ENCODE results near the gene HEXA. TPM values are rescaled to one million over a fixed set of nuclear protein-coding genes. Genes with fewer than 3 reads are reported as not detected.

HEXA gene
- polyA plus RNA-seq, 1 donor from 2014 or later: 105 TPM

- Histone ChIP-seq H3K4me2 (ENCODE audit: low read length) (peak overlapping the region; percentile 82), H3K79me2 (replicated peaks; ENCODE audit: insufficient read depth, low read length) (peaks cover 31% of the 10 kb centered on the region), H3F3A (ENCODE audit: insufficient read depth, low read length, poor library complexity, severe bottlenecking) (no peaks in the 10 kb centered on the region), H3K27me3 (ENCODE audit: insufficient read depth, low read depth, low read length) (no peaks in the 10 kb centered on the region), H3K9me2 (ENCODE audit: insufficient read depth, low read length) (no peaks in the 10 kb centered on the region), H4K20me1 (ENCODE audit: insufficient read depth) (no peaks in the 10 kb centered on the region), H3K9me3 (ENCODE audit: low read length) (no peaks in the 10 kb centered on the region), H2AFZ (ENCODE audit: low read depth, low read length) (peak overlapping the region; percentile 69), H3K36me3 (ENCODE audit: insufficient read depth, low read length) (no peaks in the 10 kb centered on the region), H3K4me3 (ENCODE audit: low read length) (peak overlapping the region; percentile 84), H3K27ac (ENCODE audit: low read length) (peak overlapping the region; percentile 68), H3K9ac (ENCODE audit: low read length) (peak overlapping the region; percentile 85)
- no peak for TF ChIP-seq REST (IDR thresholded peaks at IDR 0.05; ENCODE audit: borderline replicate concordance)
- TF ChIP-seq POLR2AphosphoS5 (IDR thresholded peaks at IDR 0.05): no peak
- TF ChIP-seq, protein P1, sequence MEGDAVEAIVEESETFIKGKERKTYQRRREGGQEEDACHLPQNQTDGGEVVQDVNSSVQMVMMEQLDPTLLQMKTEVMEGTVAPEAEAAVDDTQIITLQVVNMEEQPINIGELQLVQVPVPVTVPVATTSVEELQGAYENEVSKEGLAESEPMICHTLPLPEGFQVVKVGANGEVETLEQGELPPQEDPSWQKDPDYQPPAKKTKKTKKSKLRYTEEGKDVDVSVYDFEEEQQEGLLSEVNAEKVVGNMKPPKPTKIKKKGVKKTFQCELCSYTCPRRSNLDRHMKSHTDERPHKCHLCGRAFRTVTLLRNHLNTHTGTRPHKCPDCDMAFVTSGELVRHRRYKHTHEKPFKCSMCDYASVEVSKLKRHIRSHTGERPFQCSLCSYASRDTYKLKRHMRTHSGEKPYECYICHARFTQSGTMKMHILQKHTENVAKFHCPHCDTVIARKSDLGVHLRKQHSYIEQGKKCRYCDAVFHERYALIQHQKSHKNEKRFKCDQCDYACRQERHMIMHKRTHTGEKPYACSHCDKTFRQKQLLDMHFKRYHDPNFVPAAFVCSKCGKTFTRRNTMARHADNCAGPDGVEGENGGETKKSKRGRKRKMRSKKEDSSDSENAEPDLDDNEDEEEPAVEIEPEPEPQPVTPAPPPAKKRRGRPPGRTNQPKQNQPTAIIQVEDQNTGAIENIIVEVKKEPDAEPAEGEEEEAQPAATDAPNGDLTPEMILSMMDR (IDR thresholded peaks at IDR 0.05; ENCODE audit: poor library complexity, severe bottlenecking): no peak
- no peak for TF ChIP-seq SMC3 (conservative IDR thresholded peaks at IDR 0.05; ENCODE audit: poor library complexity)
- no peak for TF ChIP-seq MXI1 (conservative IDR thresholded peaks at IDR 0.05; ENCODE audit: poor library complexity, severe bottlenecking)
- no peak for TF ChIP-seq EP300 (conservative IDR thresholded peaks at IDR 0.05; ENCODE audit: poor library complexity, severe bottlenecking)
- TF ChIP-seq TAF1 (IDR thresholded peaks at IDR 0.05; ENCODE audit: low read depth): no peak
- TF ChIP-seq EZH2 (IDR thresholded peaks at IDR 0.05; ENCODE audit: borderline replicate concordance, insufficient read depth, low read length, poor library complexity, severe bottlenecking): no peak
- no peak for TF ChIP-seq RAD21 (conservative IDR thresholded peaks at IDR 0.05)
Measured at GRCh38 chr15:72375501-72375845, 341 bp downstream of the HEXA start.

GRCh38 chr15:72372361-72372760, 3.5 kb downstream of the HEXA start:
- no peak overlapping the region for H3K4me3 ChIP-seq (ENCODE audit: low read length)
- H3K36me3 ChIP-seq (ENCODE audit: insufficient read depth, low read length): no peaks in the 10 kb centered on the region
- no peak overlapping the region for H3K27ac ChIP-seq (ENCODE audit: low read length)
- TF ChIP-seq EZH2 (IDR thresholded peaks at IDR 0.05; ENCODE audit: borderline replicate concordance, insufficient read depth, low read length, poor library complexity, severe bottlenecking) (no peak), MXI1 (conservative IDR thresholded peaks at IDR 0.05; ENCODE audit: poor library complexity, severe bottlenecking) (no peak), SMC3 (conservative IDR thresholded peaks at IDR 0.05; ENCODE audit: poor library complexity) (no peak), EP300 (conservative IDR thresholded peaks at IDR 0.05; ENCODE audit: poor library complexity, severe bottlenecking) (no peak), POLR2AphosphoS5 (IDR thresholded peaks at IDR 0.05) (no peak), TAF1 (IDR thresholded peaks at IDR 0.05; ENCODE audit: low read depth) (no peak), RAD21 (conservative IDR thresholded peaks at IDR 0.05) (no peak), REST (IDR thresholded peaks at IDR 0.05; ENCODE audit: borderline replicate concordance) (no peak)
- no peaks in the 10 kb centered on the region for H3F3A ChIP-seq (ENCODE audit: insufficient read depth, low read length, poor library complexity, severe bottlenecking)
- no peak overlapping the region for H3K9ac ChIP-seq (ENCODE audit: low read length)
- H3K9me3 ChIP-seq (ENCODE audit: low read length): no peaks in the 10 kb centered on the region
- no peak overlapping the region for H2AFZ ChIP-seq (ENCODE audit: low read depth, low read length)
- H4K20me1 ChIP-seq (ENCODE audit: insufficient read depth): no peaks in the 10 kb centered on the region
- no peaks in the 10 kb centered on the region for H3K9me2 ChIP-seq (ENCODE audit: insufficient read depth, low read length)
- H3K79me2 ChIP-seq (replicated peaks; ENCODE audit: insufficient read depth, low read length): peaks cover 37% of the 10 kb centered on the region
- no peak overlapping the region for H3K4me2 ChIP-seq (ENCODE audit: low read length)
- no peaks in the 10 kb centered on the region for H3K27me3 ChIP-seq (ENCODE audit: insufficient read depth, low read depth, low read length)

Measured in neural cell (in vitro differentiated cells).